Nephron progenitor cell (in vitro differentiated cells): ENCODE measurements around the gene HOXA9.

Experiments
- DNase-seq: peaks from one replicate; pipeline ENCODE4 v3.0.0; 2021
- H3K27ac Mint-ChIP-seq: 2 replicates; pipeline ENCODE4 v1.8.0; 2021; ENCODE audit warnings: mild to moderate bottlenecking, moderate library complexity, mixed read lengths
- H3K27me3 Mint-ChIP-seq: 2 replicates; pipeline ENCODE4 v1.8.0; 2021; ENCODE audit warnings: mild to moderate bottlenecking, low read depth, mixed read lengths; ENCODE audit not compliant: poor library complexity
- H3K36me3 Mint-ChIP-seq: 2 replicates; pipeline ENCODE4 v1.8.0; 2021; ENCODE audit warnings: low read depth, mixed read lengths
- H3K4me1 Mint-ChIP-seq: 2 replicates; pipeline ENCODE4 v1.8.0; 2021; ENCODE audit warnings: mixed read lengths
- H3K4me3 Mint-ChIP-seq: 2 replicates; pipeline ENCODE4 v1.8.0; 2021; ENCODE audit warnings: mild to moderate bottlenecking, moderate library complexity, mixed read lengths
- H3K9me3 Mint-ChIP-seq: 2 replicates; pipeline ENCODE4 v1.8.0; 2021; ENCODE audit warnings: mild to moderate bottlenecking, moderate library complexity, mixed read lengths
- TF ChIP-seq, protein P1 (sequence below): fragments of 200-600 bp; sonication (generic); IDR thresholded peaks from 2 replicates; pipeline ENCODE4 v1.5.0; 2021; ENCODE audit warnings: antibody characterized with exemption

HOXA9 gene

GRCh38 chr7:27182285-27182841 is 17.0 kb upstream of the HOXA9 start:
- TF ChIP-seq, protein P1, sequence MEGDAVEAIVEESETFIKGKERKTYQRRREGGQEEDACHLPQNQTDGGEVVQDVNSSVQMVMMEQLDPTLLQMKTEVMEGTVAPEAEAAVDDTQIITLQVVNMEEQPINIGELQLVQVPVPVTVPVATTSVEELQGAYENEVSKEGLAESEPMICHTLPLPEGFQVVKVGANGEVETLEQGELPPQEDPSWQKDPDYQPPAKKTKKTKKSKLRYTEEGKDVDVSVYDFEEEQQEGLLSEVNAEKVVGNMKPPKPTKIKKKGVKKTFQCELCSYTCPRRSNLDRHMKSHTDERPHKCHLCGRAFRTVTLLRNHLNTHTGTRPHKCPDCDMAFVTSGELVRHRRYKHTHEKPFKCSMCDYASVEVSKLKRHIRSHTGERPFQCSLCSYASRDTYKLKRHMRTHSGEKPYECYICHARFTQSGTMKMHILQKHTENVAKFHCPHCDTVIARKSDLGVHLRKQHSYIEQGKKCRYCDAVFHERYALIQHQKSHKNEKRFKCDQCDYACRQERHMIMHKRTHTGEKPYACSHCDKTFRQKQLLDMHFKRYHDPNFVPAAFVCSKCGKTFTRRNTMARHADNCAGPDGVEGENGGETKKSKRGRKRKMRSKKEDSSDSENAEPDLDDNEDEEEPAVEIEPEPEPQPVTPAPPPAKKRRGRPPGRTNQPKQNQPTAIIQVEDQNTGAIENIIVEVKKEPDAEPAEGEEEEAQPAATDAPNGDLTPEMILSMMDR: no peak
- peaks cover 81% of the 10 kb centered on the region for H3K27me3 Mint-ChIP-seq
- H3K9me3 Mint-ChIP-seq: no peaks in the 10 kb centered on the region
- peak; percentile 14 for DNase-seq
- peak overlapping the region; percentile 97 for H3K4me3 Mint-ChIP-seq
- H3K4me1 Mint-ChIP-seq: peaks cover 75% of the 10 kb centered on the region
- H3K36me3 Mint-ChIP-seq: peaks cover 4% of the 10 kb centered on the region
- H3K27ac Mint-ChIP-seq: no peak overlapping the region

DNA sequence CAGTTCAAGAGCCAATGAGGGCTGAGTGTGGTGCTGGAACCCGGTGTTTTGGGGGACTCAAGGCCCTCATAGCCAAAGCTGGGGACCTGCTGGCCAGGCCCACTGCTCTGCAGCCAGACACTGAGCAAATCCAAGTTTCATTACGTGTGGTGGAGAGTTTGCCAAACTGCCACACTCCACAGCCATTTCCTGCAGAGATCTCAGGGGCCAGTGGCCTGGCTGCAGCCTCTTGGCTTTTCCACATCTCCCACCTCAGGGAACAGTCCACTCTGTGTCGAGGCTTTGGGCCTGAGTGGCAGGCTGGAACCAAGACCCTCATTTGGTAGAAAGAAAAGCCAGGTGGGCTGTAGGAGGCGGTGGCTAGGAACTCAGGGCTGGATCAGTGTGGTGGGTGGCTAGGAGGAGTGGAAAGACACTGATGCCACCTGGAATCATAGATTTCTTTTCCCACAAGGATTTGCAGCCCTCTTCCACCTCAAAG is 16.5 kb upstream of the HOXA9 start:
- TF ChIP-seq, protein P1: no peak
- Mint-ChIP-seq H3K9me3 (no peaks in the 10 kb centered on the region), H3K27me3 (peaks cover 76% of the 10 kb centered on the region), H3K4me3 (peak overlapping the region; percentile 97), H3K4me1 (peaks cover 76% of the 10 kb centered on the region), H3K36me3 (peaks cover 4% of the 10 kb centered on the region), H3K27ac (no peak overlapping the region)
- peak; percentile 4 for DNase-seq

DNA sequence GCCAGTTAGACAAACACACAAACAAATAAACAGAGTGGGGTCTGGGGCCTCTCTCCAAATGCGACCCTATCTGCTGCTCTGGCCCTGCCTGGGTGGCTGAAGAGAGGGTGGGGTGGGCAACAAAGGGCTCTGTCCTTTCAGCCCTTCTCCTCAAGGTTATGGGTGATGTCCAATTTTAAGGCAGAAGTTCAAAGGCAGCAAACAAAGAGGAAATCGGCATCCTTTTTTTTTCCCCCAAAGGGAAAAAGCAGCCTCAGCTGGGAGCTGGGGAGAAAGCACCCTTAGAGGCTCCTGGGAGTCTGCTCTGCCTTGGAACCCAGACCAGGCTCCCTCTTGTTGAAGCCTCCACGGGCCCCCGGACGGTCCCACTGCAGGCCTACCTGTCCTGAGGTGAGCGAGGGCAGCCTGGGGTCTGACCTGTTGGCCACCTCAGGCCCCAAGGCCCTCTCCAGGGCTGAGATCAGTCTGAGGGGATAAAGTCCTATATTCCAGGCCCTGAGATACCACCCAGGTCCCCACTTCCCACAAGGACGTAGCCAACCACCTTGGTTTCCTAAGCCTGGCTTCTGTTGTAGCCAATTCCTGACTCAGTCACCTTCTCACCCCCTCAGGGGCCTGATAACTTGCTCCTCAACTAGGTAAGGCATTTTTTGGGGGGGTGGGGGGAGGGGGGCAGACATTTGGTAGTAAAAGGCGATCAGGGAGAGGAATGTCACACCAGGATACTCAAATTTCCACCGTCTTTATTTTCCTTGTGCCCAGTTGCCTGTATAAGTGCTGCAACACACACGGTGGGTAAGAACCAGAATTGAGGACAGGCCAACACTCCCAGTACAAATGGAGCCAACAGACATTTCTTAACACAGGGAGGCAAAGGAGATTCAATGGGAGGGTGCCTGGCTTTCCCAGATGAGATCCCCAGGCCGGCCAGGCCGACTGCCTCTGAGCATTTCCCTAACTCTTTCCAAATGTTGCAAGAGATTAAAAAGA is 15.4 kb upstream of the HOXA9 start:
- TF ChIP-seq, protein P1: no peak
- peaks cover 77% of the 10 kb centered on the region for H3K4me1 Mint-ChIP-seq
- H3K36me3 Mint-ChIP-seq: peaks cover 4% of the 10 kb centered on the region
- H3K27ac Mint-ChIP-seq: peak overlapping the region; percentile 23
- H3K4me3 Mint-ChIP-seq: peak overlapping the region; percentile 97
- peak; percentile 24 for DNase-seq
- peaks cover 64% of the 10 kb centered on the region for H3K27me3 Mint-ChIP-seq
- H3K9me3 Mint-ChIP-seq: no peaks in the 10 kb centered on the region

DNA sequence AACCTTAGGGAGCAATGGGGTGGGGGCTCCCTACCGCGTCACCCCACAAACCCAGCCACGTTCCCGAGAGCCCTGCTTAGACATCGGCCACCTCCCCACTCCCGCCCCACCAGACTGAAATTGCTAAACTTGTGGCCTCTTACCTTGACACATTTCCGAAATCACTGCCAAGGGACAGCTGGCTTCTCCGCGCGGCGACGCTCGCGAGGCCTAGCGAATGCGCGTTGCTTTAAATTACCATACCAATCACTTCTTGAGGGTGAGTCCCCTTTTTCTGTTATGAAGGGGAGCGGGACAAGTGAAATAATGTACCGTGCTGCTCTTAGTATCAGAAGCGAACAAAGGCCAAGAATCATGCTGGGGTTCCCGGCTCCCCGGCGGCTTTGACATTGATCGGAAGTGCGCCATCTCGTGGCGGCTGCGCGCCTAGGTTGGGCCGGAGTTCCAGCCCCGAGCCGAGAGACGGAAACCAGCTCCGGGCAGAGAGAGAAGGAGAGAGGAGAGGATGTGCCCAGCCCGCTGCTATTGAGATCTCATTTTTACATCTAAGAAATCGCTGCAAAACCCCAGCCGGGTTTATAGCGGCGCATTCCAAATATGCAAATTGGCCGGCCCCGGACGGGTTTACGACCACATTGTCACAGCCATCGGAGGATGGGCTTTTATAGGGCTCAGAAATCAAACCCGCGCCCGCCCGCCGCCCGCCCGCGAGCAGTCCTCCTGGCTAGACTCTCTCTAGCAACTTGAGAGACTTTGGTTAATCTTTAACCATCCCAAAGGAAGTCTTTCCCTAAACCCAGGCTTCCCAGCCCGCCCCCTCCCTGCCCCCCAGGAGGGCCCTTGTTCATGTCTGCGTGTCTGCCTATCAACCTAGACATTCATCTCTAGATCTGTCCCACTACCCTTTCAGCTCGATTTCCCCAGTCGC is 14.4 kb upstream of the HOXA9 start:
- Mint-ChIP-seq H3K4me1 (peaks cover 79% of the 10 kb centered on the region), H3K4me3 (peak overlapping the region; percentile 97), H3K27ac (peak overlapping the region; percentile 97), H3K36me3 (peaks cover 4% of the 10 kb centered on the region), H3K27me3 (peaks cover 56% of the 10 kb centered on the region), H3K9me3 (no peaks in the 10 kb centered on the region)
- TF ChIP-seq, protein P1: peak; percentile 88
- DNase-seq: peak; percentile 88

DNA sequence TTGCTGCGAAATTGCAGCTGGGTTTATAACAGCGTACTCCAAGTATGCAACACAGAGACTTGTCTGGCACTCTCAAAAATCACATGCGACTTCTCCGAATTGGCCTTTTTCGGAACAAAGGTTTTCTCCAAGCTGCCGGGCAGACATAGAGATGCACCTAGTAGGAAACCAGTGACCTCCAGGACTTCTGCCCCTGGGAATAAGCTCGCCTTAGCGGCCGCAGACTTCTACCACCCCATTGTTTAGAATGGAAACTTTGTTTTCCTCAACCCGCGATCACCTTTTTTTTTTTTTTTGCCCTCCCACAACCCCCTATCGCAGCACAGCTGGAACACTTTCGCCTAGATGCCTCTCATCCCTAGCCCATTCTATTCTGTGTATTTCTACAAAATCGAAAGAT is 13.7 kb upstream of the HOXA9 start:
- peak overlapping the region; percentile 97 for H3K4me3 Mint-ChIP-seq
- peak overlapping the region; percentile 97 for H3K27ac Mint-ChIP-seq
- no peaks in the 10 kb centered on the region for H3K9me3 Mint-ChIP-seq
- DNase-seq: peak; percentile 19
- H3K4me1 Mint-ChIP-seq: peaks cover 80% of the 10 kb centered on the region
- H3K36me3 Mint-ChIP-seq: peaks cover 4% of the 10 kb centered on the region
- TF ChIP-seq, protein P1: no peak
- H3K27me3 Mint-ChIP-seq: peaks cover 51% of the 10 kb centered on the region
